HFF-Myc (cell line): ENCODE results near the gene FBXW12.

Experiments
- DNase-seq: peaks from one replicate; pipeline ENCODE4 v3.0.0-alpha.2; 2011; ENCODE audit warnings: low read depth; ENCODE audit errors: extremely low read depth
- H3K4me3 ChIP-seq: replicated peaks from 2 replicates; pipeline ENCODE4 v1.5.1; 2011; ENCODE audit warnings: low read depth, mild to moderate bottlenecking, control low read depth, low read length
- TF ChIP-seq, protein P1 (sequence below): IDR thresholded peaks from 2 replicates; pipeline ENCODE4 v1.5.1; 2012; ENCODE audit warnings: mild to moderate bottlenecking, low read depth, low read length, control low read depth; ENCODE audit errors: missing control alignments

The FBXW12 gene

GRCh38 chr3:48428088-48428571 lies 56.1 kb downstream of the FBXW12 start:
- TF ChIP-seq, protein P1, sequence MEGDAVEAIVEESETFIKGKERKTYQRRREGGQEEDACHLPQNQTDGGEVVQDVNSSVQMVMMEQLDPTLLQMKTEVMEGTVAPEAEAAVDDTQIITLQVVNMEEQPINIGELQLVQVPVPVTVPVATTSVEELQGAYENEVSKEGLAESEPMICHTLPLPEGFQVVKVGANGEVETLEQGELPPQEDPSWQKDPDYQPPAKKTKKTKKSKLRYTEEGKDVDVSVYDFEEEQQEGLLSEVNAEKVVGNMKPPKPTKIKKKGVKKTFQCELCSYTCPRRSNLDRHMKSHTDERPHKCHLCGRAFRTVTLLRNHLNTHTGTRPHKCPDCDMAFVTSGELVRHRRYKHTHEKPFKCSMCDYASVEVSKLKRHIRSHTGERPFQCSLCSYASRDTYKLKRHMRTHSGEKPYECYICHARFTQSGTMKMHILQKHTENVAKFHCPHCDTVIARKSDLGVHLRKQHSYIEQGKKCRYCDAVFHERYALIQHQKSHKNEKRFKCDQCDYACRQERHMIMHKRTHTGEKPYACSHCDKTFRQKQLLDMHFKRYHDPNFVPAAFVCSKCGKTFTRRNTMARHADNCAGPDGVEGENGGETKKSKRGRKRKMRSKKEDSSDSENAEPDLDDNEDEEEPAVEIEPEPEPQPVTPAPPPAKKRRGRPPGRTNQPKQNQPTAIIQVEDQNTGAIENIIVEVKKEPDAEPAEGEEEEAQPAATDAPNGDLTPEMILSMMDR, result no peak
- peak overlapping the region; percentile 59 for H3K4me3 ChIP-seq
- no peak for DNase-seq

DNA sequence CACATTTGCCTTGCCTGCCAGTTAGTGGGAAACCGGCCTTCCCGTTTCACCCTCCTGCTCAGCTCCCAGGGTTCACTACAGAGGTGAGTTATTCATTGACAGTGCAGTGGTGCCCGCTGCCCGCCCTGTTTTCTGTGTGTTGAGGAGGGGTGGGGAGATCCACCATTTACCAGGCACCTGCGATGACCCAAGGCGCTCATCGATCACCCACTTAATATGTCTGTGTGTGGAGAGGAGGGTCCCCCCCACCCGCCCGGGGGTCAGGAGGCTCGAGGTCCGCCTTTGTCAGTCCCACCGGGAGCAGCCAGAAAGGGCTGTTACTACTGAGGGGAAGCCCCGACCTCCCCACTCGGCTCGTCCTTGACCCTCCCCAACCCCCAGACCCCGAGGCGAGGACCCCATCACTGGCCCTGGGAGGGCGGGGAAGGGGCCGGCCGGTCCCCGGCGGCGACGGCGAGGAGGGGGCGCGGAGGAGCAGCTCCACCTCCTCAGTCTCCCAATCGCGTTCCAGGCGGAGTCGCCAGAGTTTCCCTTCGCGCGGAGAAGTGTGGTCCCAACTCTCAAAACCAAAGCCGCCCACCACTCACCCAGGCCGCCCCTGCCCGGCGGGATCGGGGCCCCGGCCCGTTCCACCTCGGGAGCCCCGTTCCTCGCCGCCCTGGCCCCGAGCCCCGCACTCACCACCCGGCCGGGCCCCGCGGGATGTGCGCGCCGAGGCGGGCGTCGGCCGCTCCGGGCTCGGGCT lies 56.7 kb downstream of the FBXW12 start:
- peak overlapping the region; percentile 59 for H3K4me3 ChIP-seq
- TF ChIP-seq, protein P1, result no peak
- DNase-seq, result no peak

DNA sequence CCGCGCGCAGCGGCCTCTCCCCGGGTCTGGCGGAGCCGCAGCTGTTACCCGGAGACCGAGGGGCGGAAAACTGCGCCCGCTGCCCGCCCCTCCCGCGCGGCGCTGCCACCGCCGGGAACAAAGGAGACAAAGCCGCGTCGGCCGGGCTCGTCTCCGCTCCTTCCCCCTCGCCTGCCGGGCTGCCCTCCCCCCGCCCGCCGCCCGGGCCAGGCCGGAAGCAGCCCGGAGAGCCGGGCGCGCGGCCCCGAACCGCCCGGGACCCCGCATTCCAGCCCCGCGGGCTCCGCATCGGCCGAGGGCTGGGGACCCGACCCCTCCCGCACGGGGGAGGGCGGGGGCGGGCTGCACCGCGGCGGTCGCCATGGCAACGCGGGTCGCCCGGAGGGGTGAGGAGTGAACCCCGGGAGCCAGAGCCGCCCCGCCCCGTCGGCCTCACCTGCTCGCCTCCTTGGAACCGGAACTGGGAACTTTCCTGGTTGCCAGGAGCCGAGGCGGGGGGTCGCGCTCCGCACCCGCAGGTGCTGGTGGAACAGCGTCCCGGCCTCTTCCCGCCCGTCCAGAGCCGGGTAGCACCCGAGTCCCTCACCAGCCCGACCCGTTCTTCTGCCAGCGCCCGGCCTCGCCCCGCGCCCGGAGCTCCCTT lies 57.4 kb downstream of the FBXW12 start:
- H3K4me3 ChIP-seq, result peak overlapping the region; percentile 59
- TF ChIP-seq, protein P1, result no peak
- DNase-seq, result no peak

- no peak for DNase-seq
- H3K4me3 ChIP-seq, result peak within 1 kb of the TSS; percentile 59
- TF ChIP-seq, protein P1, result no peak
These were observed 58.1 kb downstream of the FBXW12 start, which contains the start of gene PLXNB1 for GRCh38 chr3:48429960-48430707. Gene PLXNB1 (minus strand): TSS chr3:48430086. CDS start chr3:48424611, 5,475 bp downstream.

DNA sequence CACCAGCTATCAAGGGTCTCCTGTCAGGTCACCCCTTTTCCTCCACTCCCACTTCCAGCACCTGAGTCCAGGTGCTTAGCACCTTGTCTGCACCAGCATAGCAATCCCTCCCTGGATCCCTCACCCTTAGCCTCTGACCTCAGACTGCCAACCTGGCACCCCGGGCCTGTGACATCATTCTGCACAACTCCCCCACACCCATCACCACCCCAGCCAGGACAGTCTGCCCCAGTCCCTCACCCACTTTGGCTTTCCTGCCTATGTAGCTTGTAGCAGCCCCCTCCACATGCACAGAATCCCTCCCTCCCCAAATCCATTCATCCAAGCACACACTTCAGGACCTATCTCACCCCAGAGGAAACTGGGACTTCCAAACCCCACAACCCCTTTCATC lies 58.7 kb downstream of the FBXW12 start:
- no peak for DNase-seq
- no peak overlapping the region for H3K4me3 ChIP-seq
- TF ChIP-seq, protein P1, result no peak

DNA sequence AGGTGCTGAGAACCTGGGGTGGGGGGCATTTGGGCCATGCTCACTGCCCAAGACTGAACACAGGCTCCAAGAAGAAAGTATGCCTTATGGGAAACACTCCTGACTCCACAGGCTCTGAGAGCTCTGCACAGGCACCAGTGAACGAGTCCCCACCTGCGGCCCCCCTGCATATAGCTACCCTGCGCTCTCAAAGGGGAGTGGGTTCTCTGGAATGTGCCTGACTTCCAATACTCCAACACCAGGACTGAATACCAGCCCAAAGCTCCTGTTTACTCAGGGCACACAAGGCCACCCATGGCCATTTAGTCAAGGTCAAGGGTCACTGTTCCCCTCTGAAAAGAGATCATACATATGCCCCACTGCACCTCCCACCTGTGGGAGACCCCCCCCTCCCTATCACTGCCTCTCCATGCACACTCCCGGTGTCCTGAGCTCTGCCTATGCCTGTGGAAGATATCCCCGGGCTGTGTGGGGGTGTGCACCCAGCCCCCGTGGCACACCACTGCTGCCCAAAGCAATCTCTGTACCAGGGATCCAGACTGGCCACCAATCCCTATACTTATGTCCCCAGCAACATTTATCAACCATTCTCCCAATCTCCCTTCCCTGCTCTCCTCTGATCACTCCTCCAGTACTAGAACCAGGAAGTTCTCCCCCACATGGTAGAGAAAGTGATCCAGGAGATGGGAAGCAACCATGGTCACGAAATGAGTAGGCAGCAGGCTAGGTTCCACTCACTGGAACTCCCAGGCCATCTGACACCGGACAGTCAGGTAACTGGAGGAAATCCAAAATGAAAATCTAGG lies 59.4 kb downstream of the FBXW12 start:
- TF ChIP-seq, protein P1, result no peak
- no peak overlapping the region for H3K4me3 ChIP-seq
- no peak for DNase-seq
